Globus pallidus (tissue), 1 donor: ENCODE data around the gene COPZ1.
"Not testable (repeated sequence)": the region's sequence is repeated elsewhere in the genome, so short reads cannot be mapped to it uniquely, and the experiment has no call there.

Experiments used
- DNase-seq: peaks from one replicate; pipeline ENCODE4 v3.0.0-alpha.2; 2015; ENCODE audit warnings: low spot score

Gene COPZ1, protein sequence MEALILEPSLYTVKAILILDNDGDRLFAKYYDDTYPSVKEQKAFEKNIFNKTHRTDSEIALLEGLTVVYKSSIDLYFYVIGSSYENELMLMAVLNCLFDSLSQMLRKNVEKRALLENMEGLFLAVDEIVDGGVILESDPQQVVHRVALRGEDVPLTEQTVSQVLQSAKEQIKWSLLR

DNA sequence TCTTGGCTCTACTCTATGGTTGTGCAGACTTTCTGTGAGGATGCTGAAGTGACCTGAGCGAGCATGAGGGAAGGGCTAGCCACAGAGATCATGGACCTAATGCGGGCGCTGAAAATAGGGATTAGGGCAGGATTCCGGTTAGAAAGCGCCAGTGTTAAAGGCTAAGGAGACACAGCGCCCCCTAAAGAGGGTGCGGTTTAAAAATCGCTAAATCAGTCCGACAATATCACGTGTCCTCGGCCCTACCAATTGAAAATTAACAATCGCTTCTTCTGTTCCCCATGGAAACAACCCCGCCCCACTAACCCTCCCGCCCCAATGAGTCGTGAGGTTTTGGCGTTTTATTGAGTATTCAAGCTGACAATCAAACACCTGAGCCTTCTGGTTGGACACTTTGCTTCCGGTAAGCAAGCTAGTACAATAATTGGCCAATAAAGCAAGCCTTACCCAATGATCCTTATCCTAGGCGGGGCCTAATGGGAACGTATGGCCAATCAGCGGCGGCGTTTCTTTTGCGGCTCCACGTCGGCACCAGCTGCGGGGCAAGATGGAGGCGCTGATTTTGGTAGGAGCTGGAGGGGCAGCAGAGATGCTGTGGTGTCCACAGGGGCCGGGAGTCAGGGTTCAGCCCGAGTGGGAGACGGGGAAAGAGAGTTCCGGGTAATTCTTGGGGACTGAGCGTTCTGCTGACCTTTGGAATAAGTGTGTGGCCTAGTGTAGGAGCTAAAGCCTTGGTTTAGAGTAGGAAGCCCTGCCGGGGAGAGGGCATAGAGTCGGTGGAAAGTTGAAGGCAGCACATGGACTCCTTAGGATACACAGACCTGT, at the start of gene COPZ1:
TSS of gene COPZ1 (plus strand) at position 515 of the 825 bp plus-strand sequence. CDS start at position 548, 33 bp downstream.
- peak; percentile 99 for DNase-seq

DNA sequence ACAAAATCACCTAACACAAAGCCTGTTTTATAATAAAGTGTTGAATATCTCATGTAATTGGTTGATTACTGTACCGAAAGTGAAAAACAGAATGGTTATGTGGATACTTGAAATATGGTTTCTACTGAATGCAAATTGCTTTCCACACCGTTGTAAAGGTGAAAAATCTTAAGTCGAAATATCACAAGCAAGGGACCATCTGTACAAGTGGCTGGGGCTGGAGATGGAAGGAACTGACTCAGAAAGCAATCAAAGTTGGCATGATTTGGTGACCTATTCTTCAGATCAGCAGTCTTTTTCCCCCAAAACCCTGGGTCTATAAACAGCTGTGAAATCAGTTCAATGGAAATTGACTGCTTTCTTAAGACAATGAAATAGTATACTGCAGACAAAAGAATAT, 48.6 kb upstream of the COPZ1 start:
- no peak for DNase-seq

DNA sequence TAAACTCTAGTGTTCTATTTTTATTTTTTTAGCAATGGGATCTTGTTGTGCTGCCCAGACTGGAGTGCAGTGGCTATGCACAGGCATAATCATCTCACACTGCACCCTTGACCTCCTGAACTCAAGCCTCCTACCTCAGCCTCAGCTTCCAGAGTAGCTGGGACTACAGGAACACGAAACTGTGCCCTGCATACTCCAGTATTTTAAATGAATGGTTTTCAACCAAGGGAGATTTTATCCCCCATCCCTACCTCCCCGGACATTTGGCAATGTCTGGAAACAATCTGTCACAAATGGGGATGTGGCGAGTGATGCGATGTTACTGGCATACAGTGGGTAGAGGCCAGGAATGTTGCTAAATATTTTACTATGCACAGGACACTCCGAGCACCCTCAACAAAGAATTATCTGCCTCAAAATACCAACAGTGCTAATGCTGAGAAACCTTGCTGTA, 47.1 kb upstream of the COPZ1 start:
- no peak for DNase-seq

DNA sequence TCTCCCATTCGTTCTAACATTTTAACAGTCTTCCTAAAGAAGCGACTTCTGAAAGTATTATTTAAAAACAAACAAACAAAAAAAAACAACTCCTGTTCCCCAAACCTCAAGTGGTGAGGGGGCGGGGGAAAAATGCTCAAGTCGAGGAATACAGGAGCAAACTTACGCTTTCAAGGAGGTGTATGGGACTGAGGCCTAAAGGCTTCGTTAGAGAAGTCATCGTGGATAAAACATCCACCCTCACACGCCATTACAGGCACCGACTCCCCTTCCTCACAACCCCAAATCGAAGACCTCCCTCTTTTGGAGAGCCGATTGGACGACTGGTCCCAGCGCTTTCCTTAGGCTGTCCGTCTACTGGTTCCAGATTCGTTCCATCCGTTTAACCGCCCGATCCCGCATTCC, 45.7 kb upstream of the COPZ1 start:
- no peak for DNase-seq

DNA sequence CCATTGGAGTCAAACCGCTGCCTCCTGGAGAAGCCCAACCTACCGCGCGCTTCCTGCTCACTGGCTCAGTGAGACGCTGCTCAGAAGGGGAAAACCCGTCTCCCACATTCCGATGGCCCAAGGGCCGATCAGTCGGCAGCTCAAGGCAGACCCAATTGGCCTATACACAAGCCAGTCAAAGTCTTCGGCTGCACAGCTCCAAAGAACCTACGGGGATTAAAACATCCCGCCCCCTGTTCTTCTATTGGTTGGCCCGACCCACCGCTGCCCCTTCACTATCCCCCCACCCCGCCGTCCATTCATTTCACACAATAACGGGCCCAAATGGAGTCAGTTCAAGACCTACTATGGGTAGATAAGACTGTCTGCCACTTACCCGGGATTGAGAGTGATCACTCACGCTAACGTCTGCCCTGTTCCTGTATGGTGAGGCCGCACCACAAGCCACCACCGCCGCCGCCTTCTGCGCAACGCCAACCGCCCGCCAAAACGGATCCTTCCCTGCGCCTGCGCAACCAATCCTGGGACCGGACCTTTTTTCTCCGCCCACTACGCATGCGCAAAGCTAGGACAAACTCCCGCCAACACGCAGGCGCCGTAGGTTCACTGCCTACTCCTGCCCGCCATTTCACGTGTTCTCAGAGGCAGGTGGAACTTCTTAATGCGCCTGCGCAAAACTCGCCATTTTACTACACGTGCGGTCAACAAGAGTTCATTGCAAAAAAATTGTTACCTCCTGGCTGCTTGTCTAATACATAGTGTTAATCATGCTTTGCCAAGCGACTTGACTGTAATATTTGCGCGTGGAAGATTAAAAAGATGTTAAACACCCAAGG, 45.1 kb upstream of the COPZ1 start, which contains the start of gene CBX5:
TSS of gene CBX5 (minus strand) at position 491 of the 836 bp plus-strand sequence. CDS start 22,472 bp downstream, outside the sequence.
- DNase-seq = peak; percentile 99

DNA sequence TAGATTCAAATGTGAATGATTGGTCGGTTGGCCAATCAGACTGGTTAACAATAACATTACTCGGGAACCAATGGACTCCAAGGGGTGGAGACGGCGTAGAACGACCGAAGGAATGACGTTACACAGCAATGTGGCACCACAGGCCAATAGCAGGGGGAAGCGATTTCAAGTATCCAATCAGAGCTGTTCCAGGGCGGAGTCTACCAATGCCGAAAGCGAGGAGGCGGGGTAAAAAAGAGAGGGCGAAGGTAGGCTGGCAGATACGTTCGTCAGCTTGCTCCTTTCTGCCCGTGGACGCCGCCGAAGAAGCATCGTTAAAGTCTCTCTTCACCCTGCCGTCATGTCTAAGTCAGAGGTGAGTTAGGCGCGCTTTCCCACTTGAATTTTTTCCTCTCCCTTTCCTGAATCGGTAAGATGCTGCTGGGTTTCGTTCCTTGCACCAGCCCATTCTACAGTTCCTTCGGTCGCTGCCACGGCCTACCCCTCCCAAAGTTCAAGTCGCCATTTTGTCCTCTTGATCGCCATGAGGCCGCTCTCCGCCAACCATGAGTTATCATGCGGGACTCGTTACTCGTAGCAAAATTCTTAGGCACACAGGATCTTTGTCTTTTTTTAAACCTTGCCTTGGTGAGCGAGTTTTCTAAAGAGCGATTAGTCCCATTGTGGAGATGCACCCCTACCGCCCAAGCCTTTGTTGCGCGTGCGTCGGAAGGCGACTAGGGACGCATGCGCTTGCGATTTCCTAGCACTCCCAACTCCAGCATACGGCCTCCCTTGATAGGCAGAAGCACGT, 44.3 kb upstream of the COPZ1 start, which contains the start of gene HNRNPA1:
TSS of gene HNRNPA1 (plus strand) at position 259 of the 793 bp plus-strand sequence. CDS start at position 341, 82 bp downstream.
- peak; percentile 100 for DNase-seq

DNA sequence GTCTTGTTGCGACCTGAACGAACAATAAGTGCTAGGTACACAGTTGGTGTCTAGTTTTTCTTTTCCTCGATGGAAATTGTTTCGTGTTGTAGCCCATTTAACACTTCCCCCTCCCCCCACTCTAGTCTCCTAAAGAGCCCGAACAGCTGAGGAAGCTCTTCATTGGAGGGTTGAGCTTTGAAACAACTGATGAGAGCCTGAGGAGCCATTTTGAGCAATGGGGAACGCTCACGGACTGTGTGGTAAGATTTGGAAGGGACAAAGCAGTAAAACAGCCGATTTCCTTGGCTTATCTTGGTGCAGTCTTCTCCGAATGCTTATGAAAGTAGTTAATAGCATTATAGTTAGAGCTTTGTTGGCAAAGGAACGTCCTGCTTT, 43.7 kb upstream of the COPZ1 start:
- not testable (repeated sequence) for DNase-seq

DNA sequence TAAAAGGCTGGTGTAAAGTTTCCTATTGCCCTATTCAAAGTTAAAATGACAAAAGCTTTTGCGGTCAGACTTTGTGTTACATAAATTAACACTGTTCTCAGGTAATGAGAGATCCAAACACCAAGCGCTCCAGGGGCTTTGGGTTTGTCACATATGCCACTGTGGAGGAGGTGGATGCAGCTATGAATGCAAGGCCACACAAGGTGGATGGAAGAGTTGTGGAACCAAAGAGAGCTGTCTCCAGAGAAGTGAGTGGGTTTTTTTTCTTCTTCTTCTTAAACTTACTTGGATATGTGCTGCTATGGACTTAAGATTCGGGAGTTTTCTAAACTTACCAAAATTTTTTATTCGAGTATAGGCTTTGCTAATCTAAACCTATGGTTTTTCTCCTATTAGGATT, 43.2 kb upstream of the COPZ1 start:
- not testable (repeated sequence) for DNase-seq

DNA sequence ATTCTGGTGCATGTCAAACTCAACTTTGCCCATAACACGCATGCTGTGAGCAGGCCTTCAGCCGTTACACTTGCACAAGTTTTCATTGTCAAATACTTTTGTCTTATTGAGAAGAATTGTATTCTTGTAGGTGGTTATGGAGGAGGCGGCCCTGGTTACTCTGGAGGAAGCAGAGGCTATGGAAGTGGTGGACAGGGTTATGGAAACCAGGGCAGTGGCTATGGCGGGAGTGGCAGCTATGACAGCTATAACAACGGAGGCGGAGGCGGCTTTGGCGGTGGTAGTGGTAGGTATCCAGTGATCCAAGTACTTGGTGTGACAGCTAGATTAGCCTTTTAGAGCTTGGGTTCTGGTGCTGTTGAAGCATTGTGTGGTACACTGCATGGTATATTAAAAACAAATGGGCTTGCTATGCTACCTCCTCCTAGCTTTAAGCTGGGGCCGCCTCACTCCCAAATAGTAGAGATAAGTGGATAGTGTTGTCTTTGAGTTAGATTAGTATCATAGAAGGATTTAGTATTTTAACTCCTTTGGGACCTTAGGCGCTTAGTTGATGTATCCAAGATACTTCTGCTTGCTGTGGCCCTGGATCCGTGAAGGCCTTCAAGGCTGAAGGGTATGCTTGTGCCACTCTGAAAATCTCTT, 41.9 kb upstream of the COPZ1 start:
- no peak for DNase-seq

DNA sequence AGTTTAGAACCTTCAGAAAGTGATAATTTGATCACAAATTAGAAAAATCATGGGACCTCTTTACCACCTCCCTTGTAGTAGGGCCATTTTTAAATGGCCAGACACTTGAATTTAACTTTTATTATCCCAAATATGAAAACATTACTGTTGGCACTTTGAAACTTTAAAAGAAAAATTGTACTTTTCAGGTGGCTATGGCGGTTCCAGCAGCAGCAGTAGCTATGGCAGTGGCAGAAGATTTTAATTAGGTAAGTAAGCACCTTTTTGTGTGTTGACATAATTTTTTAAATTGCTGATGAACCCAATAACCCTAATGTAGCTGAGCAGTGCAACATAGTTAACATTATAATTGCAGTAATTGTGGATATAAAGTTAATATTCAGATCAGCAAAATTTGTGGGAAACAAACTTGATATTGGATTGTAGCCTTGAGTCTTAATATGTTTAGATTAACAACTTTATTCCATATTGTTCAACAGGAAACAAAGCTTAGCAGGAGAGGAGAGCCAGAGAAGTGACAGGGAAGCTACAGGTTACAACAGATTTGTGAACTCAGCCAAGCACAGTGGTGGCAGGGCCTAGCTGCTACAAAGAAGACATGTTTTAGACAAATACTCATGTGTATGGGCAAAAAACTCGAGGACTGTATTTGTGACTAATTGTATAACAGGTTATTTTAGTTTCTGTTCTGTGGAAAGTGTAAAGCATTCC, 40.7 kb upstream of the COPZ1 start:
- DNase-seq = not testable (repeated sequence)

DNA sequence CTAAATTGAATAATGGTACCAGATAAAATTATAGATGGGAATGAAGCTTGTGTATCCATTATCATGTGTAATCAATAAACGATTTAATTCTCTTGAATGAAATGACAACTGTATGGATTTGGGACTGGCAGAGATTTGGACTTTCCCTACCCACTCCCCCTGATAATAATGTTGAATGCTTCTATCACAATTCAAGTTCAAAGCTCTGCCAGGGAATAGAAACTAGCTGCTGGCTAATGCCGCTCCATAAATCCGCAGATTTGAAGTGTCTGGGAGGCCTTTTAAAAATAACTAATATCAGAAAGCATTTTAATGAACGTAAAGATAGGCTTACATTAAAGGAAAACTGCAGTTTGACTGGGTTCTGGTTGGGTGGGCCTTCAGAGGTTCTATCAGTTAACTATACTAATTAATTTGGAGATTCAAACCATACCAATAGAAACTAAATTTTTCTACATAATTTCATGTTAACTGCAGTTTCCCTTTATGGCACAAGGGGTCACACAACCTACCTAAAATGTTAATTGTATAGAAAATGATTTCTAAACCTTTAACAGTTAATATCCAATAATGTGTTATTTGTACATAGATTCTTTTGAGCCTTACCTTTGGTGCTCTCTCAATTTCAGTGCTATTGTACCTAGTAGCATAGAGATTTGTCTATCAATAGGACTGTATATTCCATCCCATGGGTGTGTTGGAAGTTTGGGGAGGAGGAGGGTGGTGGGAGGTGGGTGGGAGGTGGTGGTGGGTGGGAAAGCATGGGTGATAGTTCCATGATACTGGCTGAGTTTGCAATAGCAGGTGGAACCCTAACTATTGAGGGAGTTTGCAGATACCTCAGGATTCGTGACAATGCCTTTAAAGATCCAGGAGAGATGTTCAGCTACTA, 39.5 kb upstream of the COPZ1 start:
- DNase-seq = no peak

DNA sequence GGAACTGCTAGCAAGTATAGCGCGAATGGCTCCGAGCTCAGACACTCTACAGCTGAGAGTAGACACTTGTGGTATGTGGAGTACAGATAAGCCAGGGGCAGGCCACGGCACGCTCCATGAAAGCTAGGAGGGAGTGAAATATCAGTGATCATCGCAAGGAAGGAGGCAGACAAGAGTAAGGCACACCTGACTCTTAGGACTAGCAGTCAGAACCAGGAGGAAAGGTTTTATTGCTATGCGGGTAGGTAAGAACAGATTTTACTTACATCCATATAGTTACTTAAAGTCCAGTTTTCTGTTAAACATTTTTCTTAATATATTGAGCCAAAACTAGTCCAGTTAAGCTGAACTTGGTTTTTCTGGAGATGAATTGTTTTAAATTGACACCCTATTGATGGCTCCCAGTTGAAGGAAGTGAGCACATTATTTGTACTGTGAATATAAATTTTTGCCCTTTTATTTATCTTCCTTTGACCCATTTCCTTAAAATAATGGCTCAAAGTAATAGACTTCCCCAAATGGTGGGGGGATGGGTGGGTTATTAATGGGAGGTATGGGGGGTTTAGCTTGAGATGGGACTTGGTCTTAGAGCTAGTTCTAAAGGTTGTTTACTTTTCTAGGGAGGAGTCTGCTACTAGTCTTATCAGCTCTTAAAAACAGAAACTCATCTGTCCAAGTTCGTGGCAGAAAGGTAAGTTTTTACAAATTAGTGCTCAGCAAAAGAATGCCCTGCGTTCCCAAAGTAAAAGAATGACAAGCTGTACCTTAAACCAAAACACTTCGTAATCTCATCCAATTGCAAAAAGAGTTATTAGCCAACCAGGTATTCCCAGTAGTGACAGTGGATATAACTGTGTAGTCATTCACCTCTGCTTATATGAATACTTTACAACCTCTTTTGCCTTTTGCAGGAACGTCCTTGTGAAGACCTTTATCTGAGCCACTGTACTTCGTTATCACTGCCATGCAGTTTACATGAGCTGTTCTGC, 38.6 kb upstream of the COPZ1 start:
- no peak for DNase-seq

DNA sequence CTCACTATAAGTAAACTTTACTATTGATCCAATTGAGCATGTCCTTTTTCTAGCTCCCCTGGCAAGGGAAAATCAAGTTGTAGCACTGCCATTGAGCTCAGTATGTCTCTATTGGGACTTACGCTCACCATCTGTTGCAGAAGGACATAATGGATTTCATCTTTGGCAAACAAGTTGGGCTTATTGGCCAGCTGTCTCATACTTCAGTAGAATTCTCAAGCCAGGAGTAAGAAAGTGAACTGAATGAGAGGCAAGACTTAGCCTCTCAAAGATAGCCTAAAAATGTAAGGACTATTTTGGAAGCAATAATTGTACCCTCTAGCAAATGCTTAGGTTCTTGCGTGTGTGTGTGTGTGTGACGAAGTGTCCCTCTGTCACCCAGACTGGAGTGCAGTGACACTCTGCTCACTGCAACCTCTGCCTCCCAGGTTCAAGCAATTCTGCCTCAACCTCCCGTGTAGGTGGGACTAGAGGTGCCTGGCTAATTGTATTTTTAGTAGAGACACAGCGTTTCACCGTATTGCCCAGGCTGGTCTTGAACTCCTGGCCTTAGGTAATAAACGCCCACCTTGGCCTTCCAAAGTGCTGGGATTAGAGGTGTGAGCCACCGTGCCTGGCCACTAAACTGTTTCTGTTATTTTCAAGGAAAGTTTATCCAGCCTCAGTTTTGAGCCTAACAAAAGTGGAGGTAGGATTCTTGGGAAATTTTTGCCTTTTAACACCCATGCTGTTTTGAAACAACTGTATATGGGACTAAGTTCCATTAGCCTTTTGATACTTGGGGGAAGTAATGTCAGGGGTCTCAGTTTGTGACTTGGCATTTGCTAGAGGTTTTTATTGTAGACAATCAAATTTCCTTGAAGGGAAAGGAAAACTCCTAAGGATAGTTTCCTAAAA, 37.4 kb upstream of the COPZ1 start:
- DNase-seq = no peak

DNA sequence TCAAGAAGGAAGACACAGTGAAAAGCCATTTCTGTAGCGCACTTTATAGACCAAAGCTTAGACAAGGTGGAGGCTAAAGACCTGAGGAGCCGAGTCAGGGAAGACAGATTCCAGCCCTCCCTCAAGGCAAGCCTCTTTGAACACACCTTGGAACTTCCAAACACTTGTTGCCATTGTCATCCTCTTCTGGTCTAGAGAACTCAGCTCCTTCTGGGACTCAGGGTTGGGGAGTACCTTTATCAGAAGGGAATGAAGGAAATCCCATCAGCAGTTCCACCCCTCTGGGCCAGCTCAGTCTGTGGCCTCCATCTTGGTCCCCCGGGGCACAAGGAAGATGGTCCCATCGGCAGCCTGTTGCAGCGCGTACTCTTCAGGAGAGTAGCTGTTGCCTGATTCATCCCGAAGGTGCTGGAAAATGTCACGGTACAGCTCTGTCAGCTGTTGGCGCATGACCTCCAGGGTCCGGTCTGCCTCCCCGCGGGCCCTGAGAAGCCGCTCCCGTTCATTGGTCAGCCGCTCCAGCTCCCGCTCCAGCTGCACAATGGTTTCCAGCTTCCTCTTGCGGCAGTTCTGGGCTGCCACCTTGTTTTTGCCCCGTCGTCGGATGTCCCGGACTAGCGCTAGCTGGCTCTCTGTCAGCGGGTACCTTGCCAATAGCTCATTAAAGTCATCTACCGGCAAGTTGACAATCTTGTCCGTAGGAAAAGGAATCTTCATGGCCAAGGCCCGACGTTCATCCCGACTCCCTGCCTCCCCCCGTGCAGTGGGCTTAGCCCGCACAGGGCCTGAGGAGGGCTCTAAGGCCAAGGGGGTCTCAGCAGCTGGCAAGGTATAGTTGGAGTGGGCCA, 32.6 kb upstream of the COPZ1 start:
- no peak for DNase-seq

DNA sequence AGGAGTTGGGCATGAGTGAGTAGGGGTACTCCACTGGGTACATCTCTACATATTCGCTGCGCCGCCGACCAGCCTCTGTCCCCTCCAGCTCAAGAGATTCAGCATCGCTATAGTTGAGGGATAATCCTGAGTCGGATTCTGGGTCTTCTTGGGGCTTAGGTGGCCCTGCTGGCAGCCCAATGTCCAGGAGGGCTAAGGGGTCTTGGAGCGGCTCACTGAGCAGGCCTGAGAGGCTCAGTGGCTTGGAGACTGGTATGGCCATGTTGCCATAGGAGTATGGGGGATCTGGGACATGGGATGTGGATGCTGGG, 32.0 kb upstream of the COPZ1 start:
- no peak for DNase-seq
